SK-N-SH (cell line): ENCODE results near the gene NMNAT2.

ENCODE experiments used
- CTCF ChIP-seq: fragments of 200-600 bp; sonication (generic); IDR thresholded peaks from 2 replicates; pipeline ENCODE4 v1.6.1; 2017; ENCODE audit warnings: antibody characterized with exemption, mild to moderate bottlenecking, moderate library complexity
- EP300 ChIP-seq, 2 experiments: IDR thresholded peaks; 2 replicates each; pipeline versions ENCODE4 v1.4.0 to v1.6.1; 2012; ENCODE audit warnings: borderline replicate concordance in 1 of 2, low read depth in 1 of 2, low read length in 1 of 2
- FOSL2 ChIP-seq: IDR thresholded peaks from 2 replicates; pipeline ENCODE4 v1.4.0; 2012; ENCODE audit warnings: low read depth, mild to moderate bottlenecking, moderate library complexity, borderline replicate concordance
- FOXM1 ChIP-seq: IDR thresholded peaks from 2 replicates; pipeline ENCODE4 v1.4.0; 2012; ENCODE audit warnings: low read depth, mild to moderate bottlenecking
- GATA2 ChIP-seq: sonication (generic); formaldehyde crosslinking; IDR thresholded peaks from 2 replicates; pipeline ENCODE4 v1.5.0; 2020; ENCODE audit warnings: mild to moderate bottlenecking, missing genetic modification reagents
- POLR2AphosphoS5 ChIP-seq: IDR thresholded peaks from 2 replicates; pipeline ENCODE4 v1.6.1; 2012; ENCODE audit warnings: low read depth, low read length
- RFX5 ChIP-seq: IDR thresholded peaks from 2 replicates; pipeline ENCODE4 v1.6.1; 2012; ENCODE audit warnings: mild to moderate bottlenecking, improper control_type of control experiment, low read length
- SMC3 ChIP-seq: IDR thresholded peaks from 2 replicates; pipeline ENCODE4 v1.6.1; 2012; ENCODE audit warnings: low read depth, low read length, improper control_type of control experiment
- ZBTB33 ChIP-seq: IDR thresholded peaks from 2 replicates; pipeline ENCODE4 v1.4.0; 2012; ENCODE audit warnings: low read depth, borderline replicate concordance

- TF ChIP-seq CTCF (peak; percentile 79), GATA2 (CRISPR knock-in tag) (no peak), FOSL2 (no peak), ZBTB33 (no peak), SMC3 (peak; percentile 87), POLR2AphosphoS5 (no peak), EP300 (IDR thresholded peaks at IDR 0.05; ENCODE audit: borderline replicate concordance in 1 of 2, low read depth in 1 of 2, low read length in 1 of 2) (no peak), RFX5 (no peak), FOXM1 (no peak)
These were observed 190.5 kb downstream of the NMNAT2 start for GRCh38 chr1:183227422-183228346.
